SHP77 (cell line): ENCODE results near the gene SLC35F6.

Experiments used
- DNase-seq, 2 experiments: peaks; one replicate each; lab custom pipeline; 2025; lab: John Stamatoyannopoulos, UW

Gene SLC35F6, protein sequence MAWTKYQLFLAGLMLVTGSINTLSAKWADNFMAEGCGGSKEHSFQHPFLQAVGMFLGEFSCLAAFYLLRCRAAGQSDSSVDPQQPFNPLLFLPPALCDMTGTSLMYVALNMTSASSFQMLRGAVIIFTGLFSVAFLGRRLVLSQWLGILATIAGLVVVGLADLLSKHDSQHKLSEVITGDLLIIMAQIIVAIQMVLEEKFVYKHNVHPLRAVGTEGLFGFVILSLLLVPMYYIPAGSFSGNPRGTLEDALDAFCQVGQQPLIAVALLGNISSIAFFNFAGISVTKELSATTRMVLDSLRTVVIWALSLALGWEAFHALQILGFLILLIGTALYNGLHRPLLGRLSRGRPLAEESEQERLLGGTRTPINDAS

DNA sequence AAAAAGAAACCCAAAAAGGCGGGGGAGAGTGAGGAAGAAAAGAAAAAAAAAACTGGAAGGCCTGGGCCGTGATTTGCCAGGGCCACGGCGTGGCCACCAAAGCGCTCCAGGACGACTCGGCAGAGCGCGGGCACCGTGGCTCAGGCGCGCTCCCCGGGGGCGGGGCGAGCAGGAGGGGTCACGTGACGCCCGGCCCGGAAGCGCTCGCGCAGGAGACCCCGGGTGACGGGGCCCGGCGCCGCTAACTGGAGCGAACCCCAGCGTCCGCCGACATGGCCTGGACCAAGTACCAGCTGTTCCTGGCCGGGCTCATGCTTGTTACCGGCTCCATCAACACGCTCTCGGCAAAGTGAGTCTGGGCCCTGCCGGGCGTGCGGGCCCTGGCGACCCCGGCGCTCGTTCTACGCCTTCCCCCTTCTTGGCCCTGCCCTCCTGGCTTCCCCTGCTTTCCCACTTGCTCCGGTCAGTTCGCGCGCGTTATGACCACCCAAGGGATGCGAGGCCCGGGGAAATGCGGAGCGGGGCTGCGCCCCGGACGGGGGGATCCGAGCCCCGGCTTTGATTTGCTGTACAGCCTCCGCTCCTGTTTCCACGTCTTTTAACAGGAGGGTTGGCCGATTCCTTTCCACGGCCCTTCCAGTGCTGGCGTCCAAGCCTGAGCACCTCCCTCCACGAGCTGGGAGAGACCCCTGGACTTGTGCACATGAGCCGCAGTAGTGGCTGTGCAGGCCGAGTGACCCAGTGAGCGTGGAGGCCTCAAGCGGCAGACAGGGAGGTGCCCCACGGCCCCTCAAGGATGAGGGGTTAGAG is at the start of gene SLC35F6:
TSS of gene SLC35F6 (plus strand) at position 207 of the 810 bp plus-strand sequence. CDS start at position 273, 66 bp downstream.
- DNase-seq, result peak; percentile 32 to 77

DNA sequence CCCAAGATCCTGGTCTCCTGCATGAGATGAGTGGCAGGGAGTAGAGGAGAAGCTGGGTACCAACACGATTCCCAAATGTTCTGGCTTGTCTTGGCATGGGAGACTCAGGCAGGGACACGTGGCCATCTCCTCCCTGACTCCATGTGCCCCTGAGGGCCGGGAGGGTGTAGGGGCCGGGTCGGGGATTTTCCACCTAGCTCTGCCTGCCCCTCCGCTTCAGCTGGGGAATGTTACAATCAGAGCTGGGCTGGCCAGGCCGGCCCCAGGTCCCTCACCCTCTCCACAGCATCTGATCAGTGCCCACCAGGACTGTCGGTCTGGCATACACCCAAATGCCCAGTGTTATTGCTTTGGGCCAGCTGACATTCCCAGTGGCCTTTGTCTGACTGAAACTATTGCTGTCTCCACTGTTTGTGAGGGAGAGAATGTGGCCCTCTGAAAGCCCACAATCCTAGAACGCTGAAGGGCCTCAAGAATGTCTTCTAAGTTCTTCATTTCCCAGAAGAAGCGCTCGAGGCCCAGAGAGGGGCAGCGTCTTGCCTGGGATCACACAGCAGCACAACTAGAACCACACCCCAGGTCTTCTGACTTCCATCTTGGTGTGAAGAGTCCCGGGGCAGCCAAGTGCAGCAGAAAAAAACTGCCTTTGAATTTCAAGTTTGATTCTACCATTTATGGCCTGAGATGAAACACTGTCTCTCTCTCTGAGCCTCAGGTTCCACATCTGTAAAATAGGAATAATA is 48.4 kb upstream of the SLC35F6 start:
- DNase-seq, result no peak

DNA sequence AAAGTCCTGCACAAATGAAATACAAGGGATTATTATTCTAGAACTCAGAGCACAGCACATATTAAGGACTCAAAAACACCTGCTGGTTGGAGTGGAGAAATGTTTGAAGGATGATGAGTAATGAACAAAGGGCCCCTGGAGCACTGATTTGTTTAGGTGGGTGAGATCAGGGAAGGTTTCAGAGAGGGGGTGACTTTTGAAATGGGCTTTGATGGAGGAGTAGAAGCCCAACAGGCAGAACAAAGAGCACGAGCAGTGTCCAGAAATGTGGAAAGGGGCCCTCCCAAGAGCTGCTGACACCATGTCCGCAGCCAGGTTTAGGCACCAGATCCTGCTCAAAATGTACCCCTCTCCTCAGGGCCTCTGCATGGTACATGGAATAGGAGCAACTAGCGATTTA is 47.7 kb upstream of the SLC35F6 start:
- DNase-seq, result no peak

DNA sequence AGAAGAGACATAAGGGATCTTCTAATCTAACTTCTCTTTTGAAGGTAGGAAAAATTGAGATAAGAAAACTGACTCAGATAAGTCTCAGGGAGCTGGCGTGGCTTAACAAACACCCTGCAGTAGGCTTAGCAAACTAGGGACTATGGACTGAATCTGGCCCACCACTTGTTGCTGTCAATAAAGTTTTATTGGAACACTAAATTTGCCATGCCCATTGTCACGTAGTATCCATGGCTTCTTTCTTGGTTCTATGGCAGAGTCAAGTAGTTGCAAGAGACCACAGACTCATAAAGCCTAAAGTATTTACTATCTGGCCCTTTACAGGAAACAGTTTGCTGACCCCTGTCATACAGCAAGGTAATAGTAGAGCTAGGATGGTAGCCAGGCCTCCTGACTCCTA is 47.3 kb upstream of the SLC35F6 start:
- DNase-seq, result no peak

DNA sequence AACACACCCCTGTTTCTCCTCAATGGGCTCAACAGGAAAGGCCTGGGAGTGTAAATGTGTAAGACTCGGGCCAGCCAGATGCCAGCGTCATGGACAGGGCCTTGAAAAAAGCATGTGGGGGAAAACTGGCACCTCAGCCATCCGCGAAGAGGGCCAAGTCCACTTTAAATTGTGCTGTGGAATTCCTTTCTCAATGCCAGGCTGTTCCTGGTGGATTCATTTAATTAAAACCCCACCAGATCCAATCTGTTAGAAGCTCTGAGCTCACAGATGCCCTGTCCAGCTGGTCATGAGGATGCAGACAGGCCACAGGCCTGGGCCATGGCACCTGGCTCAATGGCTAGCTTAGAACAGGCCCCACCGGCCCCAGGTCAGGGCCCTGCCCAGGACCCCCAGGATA is 46.7 kb upstream of the SLC35F6 start:
- DNase-seq, result no peak

DNA sequence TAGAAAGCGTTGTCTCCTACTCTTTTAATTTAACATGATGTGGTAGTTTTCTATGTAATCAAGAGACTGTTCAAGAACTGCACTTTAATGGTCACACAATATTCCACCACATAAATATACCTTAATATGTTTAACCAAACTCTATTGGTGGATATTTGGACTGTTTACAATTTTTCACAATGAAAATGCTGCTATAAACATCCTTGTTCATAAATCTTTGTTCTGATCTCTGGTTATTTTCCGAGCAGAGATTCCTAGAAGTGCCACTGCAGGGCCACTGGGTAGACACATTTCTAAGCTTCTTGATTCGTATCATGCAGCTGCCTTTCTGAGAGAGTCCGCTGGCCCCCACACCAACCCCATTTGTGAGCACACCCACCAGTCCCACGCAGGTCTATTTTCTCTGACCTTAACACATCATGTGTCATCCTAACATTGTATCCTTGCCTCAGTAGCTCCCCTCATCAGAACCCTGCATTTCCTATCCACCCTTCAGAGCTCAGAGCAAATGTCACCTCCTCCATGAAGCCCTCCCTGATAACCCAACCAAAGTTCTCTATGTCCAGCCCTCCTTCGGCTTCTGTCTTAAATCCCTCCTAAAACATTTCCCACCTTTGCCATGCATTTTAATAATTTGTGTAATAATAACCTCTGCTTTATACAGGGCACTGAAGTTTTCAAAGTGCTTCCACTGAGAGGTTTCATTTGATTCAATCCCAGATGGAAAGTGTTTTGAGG is 45.0 kb upstream of the SLC35F6 start:
- DNase-seq, result no peak

DNA sequence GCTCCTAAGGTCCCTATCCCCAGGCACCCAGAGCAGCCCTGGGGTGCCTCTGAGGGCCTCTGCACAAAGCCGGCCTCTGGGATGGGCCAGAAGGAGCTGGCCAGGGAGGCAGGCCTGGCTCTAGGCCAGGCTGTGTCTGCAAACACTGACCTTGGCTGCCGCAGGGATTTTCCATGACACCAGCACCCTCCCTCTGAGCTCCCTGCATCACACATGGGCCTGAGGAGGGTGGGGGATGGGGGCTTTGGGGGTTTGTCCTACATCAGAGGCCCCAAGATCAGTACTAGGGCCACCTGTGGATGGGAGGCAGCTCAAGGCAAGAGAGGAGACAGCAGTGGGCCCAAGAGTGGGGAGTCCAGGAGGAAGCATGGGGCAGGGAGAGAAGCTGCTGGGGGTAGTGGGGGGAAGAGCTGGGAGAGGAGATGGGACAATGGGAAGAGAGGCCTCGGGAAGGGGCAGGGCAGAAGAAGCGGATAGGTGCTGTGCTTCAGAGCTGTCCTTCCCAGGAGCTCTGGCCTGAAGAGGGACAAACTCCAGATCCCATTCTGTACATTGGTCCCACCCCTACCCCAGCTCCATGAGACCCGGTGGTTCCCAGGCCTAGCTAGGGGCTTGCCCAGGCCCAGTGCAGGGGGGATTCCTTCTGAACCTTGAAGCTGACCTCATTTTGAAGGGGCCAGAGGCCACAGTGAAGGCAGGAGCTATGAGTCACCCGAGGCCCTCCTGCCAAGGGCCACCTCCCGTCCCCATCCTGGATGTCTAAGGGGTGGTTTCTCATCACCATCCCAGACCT is 43.6 kb upstream of the SLC35F6 start:
- peak; percentile 73 to 87 for DNase-seq

DNA sequence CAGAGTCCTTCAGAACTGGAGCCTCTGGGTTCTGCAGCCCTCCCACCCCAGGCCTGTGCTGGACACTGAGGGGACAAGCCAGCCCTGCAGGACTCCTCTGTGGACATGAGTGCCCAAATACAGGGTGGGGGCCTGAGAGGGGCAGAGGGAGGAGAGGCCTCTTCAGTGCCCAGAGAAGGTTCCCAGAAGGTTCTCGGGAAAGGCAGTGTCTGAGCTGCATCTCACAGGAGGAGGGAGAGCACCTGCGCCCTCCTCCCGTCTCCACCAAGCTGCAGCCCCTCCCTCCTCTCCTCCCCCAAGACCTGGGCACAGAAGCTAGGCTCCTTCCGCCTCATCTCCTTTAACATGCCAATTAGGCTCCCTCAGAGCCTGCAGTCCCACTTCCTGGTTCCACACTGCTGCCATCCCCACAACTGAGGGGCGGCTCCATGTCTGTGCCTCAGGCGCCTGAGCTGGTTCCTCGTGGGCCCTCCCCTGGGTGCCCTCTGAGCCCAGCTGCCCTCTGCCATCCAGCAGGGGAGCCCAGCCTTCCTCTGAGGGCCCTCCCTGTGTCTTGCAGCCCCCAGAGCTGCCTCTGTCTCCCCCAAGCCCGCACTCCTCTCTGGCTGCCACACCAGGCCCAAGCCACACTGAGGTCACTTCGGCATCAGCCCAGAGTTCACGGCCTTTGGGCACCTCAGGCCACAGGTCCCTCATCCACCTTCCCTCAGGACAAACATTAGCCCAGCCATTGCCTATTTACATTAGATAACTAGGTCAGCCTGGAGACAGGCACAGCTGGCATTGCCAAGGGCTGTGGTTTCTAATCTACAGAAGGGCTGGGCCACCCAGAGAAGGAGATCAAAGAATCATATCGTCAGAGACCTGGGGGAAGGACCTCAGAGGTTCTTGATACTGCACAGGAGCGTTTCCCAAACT is 42.7 kb upstream of the SLC35F6 start:
- DNase-seq, result no peak

DNA sequence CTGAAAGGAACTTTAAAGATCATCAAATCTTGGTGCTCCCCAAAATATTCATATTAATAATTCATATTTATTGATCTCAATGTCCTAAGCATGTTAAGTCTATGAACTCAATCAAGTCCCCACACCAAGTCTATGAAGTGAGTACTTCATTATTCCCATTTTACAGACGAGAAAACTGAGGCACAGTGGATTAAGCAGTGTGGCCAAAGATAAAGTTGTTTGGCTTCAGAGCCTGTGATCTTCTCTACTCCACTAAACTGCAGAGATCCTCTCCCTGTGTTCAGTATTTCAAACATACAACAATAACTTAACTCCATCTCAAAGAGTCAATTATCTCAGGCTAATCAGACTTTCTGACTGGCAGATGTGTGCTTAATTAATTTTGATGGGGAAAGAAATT is 41.8 kb upstream of the SLC35F6 start:
- no peak for DNase-seq

DNA sequence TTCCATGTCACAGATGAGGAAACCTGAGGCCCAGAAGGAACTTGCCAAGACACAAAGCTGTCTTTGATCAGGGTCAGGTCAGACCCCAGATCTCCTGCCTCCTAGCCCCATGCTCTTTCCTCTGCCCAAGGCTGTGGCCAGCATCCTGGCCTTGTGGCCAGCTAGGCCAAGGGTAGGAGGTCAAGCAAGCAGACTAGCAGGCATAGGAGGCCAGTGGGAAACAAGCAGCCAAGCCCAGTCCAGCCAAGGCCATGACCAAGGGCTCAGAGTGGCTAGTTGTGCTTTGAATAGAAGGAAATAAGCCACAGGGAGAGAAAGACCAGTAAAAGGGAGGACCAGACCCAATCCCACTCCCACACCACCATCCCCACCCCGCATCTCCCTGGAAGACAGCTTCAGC is 41.2 kb upstream of the SLC35F6 start:
- DNase-seq, result no peak

DNA sequence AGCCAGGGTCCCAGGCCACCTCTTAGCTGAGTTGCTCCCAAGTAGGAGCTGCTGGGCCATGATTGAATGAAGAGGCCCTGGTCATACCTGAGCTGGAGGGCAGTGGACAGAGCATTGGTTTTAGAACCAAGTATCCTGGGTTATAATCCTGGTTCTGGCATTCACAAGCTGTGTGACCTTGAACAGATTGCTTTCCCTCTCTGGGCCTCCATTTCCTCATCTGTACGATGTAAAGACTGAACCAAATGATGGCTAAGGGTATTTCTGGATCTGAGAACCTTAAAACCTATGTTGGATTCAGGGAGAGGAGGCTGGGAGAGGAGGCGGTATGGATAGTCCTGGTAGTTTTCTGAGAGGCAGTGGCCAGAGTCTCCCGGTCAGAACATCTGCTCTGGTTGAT is 40.6 kb upstream of the SLC35F6 start:
- no peak for DNase-seq

DNA sequence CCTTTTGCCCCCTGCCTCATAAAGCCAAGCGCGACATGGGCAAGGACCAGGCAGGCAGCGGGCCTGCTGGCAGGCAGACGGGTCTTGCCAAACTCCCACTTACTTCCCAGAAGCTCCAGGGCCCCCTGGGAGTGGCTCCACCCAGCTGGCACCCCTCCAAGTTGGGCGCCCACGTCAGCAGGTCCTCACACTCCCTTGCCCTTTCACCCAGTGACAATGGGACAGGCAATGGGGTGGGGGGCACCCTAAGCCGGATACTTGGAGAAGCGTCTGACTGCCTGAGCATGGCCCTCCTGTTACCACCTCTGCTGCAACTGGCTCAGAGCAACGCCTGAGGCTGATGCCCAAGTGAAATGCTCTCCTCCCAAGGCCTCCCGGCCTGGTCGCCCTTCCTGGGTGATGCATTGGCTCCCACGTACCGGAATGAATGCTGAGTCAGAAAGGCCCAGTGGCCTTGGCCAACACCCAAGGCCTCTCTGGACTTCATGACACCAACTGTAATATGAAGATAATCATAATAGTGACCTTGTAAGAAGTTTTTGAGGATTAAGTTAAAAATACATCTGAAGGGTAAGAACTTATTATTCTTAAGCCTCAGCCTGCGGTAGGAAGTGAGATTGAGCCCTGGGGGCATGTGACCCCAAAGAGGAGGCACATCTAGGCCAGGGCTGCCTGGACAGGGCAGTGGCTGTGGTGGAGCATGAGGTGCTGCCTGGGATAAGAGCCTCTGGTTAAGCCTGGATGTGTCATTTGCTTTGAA is 39.9 kb upstream of the SLC35F6 start:
- peak in 1 of 2 experiments; percentile 53 for DNase-seq

DNA sequence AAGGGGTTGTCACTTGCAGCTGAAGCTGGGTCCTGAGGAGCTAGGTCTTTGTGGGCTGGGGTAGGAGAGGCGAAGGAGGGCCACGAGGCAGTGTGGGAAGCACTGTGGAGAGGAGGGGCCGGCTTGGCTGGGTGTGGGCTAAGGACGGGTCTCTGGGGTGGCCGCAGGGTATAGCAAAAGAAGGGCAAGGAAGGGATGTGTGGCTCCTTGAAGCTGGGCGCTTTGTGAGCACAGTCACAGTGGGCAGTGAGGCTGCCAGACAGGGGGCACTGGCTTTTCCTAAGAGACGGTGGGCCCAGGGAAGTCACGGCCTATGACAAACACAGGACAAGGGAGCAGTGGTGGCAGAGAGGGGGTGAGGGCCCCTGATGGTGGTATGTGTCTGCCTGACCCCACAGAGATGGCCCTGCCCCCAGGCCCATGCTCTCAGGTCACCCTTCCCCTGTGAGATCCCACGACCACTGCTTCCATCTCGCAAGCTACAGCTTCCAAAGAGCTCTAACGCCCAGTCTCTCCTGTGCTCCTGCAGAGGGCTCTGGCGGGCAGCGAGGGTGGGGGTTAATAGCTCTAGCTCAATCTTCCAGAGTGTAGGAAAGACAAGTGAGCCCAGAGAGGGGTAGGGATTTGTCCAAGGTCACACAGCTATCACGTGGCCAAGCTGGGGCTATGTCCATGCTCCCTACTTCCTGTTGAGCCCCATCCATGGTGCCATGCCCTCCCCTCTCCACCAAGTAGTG is 39.1 kb upstream of the SLC35F6 start:
- DNase-seq, result no peak

DNA sequence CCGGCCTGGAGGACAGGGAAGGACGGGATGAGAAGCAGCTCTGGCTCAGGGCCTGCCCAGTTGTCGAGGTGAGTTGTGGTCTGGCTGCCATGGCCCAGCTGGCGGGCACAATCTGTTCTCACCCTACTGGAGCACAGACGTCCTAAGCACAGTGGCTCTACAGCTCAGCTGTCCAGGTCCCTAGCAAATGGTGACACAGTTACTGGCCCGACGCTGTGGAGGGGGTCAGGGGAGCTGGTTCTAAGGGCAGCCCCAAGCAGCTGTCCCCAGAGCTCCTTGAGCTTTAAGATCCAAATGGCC is 38.6 kb upstream of the SLC35F6 start:
- DNase-seq, result no peak

DNA sequence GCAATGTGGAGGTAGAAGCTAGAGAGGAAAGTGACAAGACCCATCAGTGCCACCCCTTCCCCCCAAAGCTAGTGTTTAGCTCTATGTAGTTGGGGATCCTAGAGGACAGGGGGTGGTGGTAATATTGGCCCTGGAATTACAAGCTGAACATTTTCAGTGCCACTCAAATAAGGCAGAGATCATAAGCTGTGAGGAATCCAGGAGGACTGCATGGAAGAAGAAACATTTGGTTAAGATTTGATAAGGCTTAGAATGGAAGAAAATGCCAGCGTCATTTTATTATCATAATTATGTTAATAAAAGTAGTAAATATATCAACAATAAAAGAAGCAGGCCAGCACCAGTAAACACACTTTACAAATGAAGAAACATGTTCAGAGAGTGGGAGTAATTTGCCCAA is 37.9 kb upstream of the SLC35F6 start:
- no peak for DNase-seq

DNA sequence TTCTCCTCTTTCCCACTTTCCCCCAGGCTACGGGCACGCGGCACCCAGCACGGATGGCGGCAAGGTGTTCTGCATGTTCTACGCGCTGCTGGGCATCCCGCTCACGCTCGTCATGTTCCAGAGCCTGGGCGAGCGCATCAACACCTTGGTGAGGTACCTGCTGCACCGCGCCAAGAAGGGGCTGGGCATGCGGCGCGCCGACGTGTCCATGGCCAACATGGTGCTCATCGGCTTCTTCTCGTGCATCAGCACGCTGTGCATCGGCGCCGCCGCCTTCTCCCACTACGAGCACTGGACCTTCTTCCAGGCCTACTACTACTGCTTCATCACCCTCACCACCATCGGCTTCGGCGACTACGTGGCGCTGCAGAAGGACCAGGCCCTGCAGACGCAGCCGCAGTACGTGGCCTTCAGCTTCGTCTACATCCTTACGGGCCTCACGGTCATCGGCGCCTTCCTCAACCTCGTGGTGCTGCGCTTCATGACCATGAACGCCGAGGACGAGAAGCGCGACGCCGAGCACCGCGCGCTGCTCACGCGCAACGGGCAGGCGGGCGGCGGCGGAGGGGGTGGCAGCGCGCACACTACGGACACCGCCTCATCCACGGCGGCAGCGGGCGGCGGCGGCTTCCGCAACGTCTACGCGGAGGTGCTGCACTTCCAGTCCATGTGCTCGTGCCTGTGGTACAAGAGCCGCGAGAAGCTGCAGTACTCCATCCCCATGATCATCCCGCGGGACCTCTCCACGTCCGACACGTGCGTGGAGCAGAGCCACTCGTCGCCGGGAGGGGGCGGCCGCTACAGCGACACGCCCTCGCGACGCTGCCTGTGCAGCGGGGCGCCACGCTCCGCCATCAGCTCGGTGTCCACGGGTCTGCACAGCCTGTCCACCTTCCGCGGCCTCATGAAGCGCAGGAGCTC is 36.2 kb upstream of the SLC35F6 start:
- DNase-seq, result no peak

DNA sequence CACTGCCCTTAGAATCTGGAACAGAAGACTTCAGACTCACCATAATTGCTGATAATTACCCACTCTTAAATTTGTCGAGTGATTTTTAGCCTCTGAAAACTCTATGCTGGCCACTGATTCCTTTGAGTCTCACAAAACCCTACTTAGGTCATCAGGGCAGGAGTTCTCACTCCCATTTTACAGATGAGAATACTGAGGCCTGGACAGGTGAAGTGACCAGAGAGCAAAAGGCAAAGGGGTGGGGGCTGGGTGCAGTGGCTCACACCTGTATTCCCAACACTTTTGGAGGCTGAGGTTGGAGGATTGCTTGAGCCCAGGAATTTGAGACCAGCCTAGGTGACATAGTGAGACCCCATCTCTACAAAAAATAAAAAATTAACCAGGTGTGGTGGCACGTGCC is 34.8 kb upstream of the SLC35F6 start:
- DNase-seq, result no peak
